ENCODE measurements around the gene FOXL2. TPM values are rescaled to one million over a fixed set of nuclear protein-coding genes. Genes with fewer than 3 reads are reported as not detected.

Gene FOXL2
- polyA plus RNA-seq, 1 of the 3 experiments (the other 2 are of a cell fraction): not detected

DNA sequence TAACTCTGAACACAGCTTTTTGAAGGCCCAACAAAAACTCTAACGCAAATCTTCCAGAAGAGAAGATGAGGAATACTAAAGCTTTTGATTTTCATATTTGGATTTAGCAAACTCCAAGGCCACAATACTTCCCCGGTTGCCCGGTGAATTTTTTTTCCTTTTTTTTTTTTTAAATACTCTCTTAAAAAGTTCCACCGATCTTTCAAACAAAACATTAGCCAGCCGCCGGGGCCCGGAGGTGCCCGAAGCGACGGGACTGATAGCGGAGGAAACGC is 2.3 kb downstream of the FOXL2 start:
- peaks cover 5% of the 10 kb centered on the region for H3F3A ChIP-seq (replicated peaks; ENCODE audit: insufficient read depth)
- CTCF ChIA-PET: interaction anchor here (0.8 to 11.9 kb wide), 4 partner anchors 8 to 307 kb away, joined by 3 to 100 read pairs (median 4); no protein-coding TSS in a partner anchor
- WGBS (ENCODE audit: low lambda C conversion rate): 4% methylated on average over 12 of the region's 12 CpGs

More for the DNA sequence above, 2.3 kb downstream of the FOXL2 start:
- H4K20me1 ChIP-seq (ENCODE audit: insufficient read depth): peaks cover 12% of the 10 kb centered on the region
- H3K4me3 ChIP-seq (ENCODE audit: low read depth in 2 of 2, low read length in 1 of 2): no peak overlapping the region
- no peaks in the 10 kb centered on the region for H3K9me3 ChIP-seq
- H3K27me3 ChIP-seq (ENCODE audit: insufficient read depth): peaks cover 97% of the 10 kb centered on the region
- POLR2A ChIA-PET: no interaction called here
- no peak overlapping the region for H3K27ac ChIP-seq (ENCODE audit: low read depth in 2 of 2, low read length in 1 of 2)
- H3K9me2 ChIP-seq: no peaks in the 10 kb centered on the region
- H3K4me2 ChIP-seq: peak overlapping the region; percentile 33; the same call in 1 of the 2 replicates
- TF ChIP-seq CHD2 (IDR thresholded peaks at IDR 0.05; ENCODE audit: low read length, partially characterized antibody) (no peak), TEAD4 (IDR thresholded peaks at IDR 0.05; ENCODE audit: borderline replicate concordance, insufficient read depth) (no peak), FOSL2 (IDR thresholded peaks at IDR 0.05; ENCODE audit: borderline replicate concordance, low read depth) (no peak), TAF1 (IDR thresholded peaks at IDR 0.05; ENCODE audit: borderline replicate concordance, low read depth, low read length) (no peak), EP300 (IDR thresholded peaks at IDR 0.05; ENCODE audit: borderline replicate concordance in 1 of 2, low read depth in 1 of 2, low read length in 1 of 2) (no peak), RFX5 (IDR thresholded peaks at IDR 0.05; ENCODE audit: low read length) (no peak), NFIC (IDR thresholded peaks at IDR 0.05; ENCODE audit: borderline replicate concordance) (no peak), NRF1 (IDR thresholded peaks at IDR 0.05; ENCODE audit: low read depth, low read length) (no peak), TCF12 (IDR thresholded peaks at IDR 0.05) (no peak), MXI1 (IDR thresholded peaks at IDR 0.05; ENCODE audit: low read depth, low read length) (no peak), POLR2AphosphoS5 (IDR thresholded peaks at IDR 0.05; ENCODE audit: low read depth, low read length) (no peak), RAD21 (IDR thresholded peaks at IDR 0.05; ENCODE audit: low read length) (no peak)
- TF ChIP-seq, protein P1, sequence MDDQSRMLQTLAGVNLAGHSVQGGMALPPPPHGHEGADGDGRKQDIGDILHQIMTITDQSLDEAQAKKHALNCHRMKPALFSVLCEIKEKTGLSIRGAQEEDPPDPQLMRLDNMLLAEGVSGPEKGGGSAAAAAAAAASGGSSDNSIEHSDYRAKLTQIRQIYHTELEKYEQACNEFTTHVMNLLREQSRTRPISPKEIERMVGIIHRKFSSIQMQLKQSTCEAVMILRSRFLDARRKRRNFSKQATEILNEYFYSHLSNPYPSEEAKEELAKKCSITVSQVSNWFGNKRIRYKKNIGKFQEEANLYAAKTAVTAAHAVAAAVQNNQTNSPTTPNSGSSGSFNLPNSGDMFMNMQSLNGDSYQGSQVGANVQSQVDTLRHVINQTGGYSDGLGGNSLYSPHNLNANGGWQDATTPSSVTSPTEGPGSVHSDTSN (IDR thresholded peaks at IDR 0.05): no peak
- TF ChIP-seq, protein P2, sequence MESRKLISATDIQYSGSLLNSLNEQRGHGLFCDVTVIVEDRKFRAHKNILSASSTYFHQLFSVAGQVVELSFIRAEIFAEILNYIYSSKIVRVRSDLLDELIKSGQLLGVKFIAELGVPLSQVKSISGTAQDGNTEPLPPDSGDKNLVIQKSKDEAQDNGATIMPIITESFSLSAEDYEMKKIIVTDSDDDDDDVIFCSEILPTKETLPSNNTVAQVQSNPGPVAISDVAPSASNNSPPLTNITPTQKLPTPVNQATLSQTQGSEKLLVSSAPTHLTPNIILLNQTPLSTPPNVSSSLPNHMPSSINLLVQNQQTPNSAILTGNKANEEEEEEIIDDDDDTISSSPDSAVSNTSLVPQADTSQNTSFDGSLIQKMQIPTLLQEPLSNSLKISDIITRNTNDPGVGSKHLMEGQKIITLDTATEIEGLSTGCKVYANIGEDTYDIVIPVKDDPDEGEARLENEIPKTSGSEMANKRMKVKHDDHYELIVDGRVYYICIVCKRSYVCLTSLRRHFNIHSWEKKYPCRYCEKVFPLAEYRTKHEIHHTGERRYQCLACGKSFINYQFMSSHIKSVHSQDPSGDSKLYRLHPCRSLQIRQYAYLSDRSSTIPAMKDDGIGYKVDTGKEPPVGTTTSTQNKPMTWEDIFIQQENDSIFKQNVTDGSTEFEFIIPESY (IDR thresholded peaks at IDR 0.05; ENCODE audit: borderline replicate concordance, low read depth): no peak
- TF ChIP-seq, protein P3, sequence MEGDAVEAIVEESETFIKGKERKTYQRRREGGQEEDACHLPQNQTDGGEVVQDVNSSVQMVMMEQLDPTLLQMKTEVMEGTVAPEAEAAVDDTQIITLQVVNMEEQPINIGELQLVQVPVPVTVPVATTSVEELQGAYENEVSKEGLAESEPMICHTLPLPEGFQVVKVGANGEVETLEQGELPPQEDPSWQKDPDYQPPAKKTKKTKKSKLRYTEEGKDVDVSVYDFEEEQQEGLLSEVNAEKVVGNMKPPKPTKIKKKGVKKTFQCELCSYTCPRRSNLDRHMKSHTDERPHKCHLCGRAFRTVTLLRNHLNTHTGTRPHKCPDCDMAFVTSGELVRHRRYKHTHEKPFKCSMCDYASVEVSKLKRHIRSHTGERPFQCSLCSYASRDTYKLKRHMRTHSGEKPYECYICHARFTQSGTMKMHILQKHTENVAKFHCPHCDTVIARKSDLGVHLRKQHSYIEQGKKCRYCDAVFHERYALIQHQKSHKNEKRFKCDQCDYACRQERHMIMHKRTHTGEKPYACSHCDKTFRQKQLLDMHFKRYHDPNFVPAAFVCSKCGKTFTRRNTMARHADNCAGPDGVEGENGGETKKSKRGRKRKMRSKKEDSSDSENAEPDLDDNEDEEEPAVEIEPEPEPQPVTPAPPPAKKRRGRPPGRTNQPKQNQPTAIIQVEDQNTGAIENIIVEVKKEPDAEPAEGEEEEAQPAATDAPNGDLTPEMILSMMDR (IDR thresholded peaks at IDR 0.05): no peak
- TF ChIP-seq, protein P4, sequence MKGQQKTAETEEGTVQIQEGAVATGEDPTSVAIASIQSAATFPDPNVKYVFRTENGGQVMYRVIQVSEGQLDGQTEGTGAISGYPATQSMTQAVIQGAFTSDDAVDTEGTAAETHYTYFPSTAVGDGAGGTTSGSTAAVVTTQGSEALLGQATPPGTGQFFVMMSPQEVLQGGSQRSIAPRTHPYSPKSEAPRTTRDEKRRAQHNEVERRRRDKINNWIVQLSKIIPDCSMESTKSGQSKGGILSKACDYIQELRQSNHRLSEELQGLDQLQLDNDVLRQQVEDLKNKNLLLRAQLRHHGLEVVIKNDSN (IDR thresholded peaks at IDR 0.05; ENCODE audit: borderline replicate concordance, low read depth): no peak
- TF ChIP-seq, protein P5, sequence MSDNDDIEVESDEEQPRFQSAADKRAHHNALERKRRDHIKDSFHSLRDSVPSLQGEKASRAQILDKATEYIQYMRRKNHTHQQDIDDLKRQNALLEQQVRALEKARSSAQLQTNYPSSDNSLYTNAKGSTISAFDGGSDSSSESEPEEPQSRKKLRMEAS (IDR thresholded peaks at IDR 0.05; ENCODE audit: low read depth): no peak
- DNase-seq: no peak
- H3K9ac ChIP-seq: no peak overlapping the region
- no peak overlapping the region for H2AFZ ChIP-seq (ENCODE audit: low read depth)
- H3K79me2 ChIP-seq (ENCODE audit: insufficient read depth): no peaks in the 10 kb centered on the region
- no peaks in the 10 kb centered on the region for H3K36me3 ChIP-seq (replicated peaks in 1 of 2; ENCODE audit: control insufficient read depth in 1 of 2, insufficient read depth in 2 of 2, low read length in 1 of 2)
- H3K4me1 ChIP-seq (ENCODE audit: control insufficient read depth in 1 of 2, insufficient read depth in 2 of 2, low read depth in 1 of 2, low read length in 1 of 2): peaks cover 0 to 5% of the 10 kb centered on the region in 2 experiments; a peak in 2 of 4 replicates
